GM12891 (cell line): Measurements from ENCODE around the gene KCNMB2.

Experiments used
- POLR2A ChIP-seq: IDR thresholded peaks from 2 replicates; pipeline ENCODE4 v1.6.1; 2011; ENCODE audit warnings: low read depth, low read length, control low read depth
- POLR2AphosphoS5 ChIP-seq: IDR thresholded peaks from 2 replicates; pipeline ENCODE4 v1.6.1; 2011; ENCODE audit warnings: low read depth, low read length, control low read depth
- TAF1 ChIP-seq: IDR thresholded peaks from 2 replicates; pipeline ENCODE4 v1.6.1; 2011; ENCODE audit warnings: low read depth, low read length, control low read depth

DNA sequence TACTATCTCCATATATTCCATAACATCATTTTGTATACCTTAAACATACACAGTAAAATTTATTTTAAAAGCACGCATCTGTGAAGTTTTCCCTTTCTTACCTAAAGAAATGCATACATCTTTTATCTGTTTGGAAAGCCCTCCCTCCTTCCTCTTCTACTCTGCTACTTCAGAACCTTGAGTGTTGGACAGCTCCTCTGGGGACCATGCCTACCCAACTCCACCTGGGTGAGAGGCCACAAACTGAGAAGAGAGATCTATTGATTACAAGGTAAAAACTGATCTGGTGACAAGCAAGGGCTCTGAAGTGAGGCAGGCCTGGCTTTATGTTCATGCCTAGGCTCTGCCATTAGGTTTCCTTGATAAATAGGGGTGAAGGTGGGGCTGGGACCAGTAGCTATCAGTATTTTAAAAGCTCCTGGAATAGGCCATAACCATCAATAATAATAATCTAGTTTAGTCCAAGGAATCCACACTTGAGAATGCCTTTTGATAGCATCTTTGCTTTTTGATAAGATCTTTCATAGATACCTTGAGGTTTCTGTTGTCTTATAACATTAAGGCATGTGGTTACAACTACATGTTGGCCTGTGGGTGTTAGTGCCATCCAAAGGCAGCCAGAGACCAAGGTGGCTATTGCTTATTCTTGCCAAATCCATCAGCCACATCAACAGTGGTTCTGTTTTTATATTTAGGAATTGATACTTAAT is 148.8 kb downstream of the KCNMB2 start:
- TF ChIP-seq POLR2A (no peak), POLR2AphosphoS5 (no peak), TAF1 (no peak)
